Heart right ventricle (tissue), 16 donors: ENCODE data around the gene NTRK2. TPM values are rescaled to one million over a fixed set of nuclear protein-coding genes. Genes with fewer than 3 reads are reported as not detected.

Experiments
- ATAC-seq, 8 donors: fragments of 200-7000 bp; cut with Tn5 transposase; one replicate each; pipeline ENCODE4 v1.9.1; 2020; ENCODE audit warnings: mild to moderate bottlenecking in 8 of 8, moderate library complexity in 8 of 8, moderate number of reproducible peaks in 1 of 8
- DNase-seq, 2 donors: peaks; one replicate each; pipeline ENCODE4 v3.0.0-alpha.2; 2020
- H3K27ac ChIP-seq, 10 donors: fragments of 200-600 bp; sonication (generic) in 2 of 10; one replicate each; pipeline versions ENCODE4 v1.5.0 to v1.8.0; 2020 to 2022; ENCODE audit warnings: mild to moderate bottlenecking in 3 of 10
- H3K27me3 ChIP-seq, 7 donors: fragments of 200-600 bp; one replicate each; pipeline ENCODE4 v1.8.0; 2021 to 2022; ENCODE audit warnings: mild to moderate bottlenecking in 2 of 7
- H3K36me3 ChIP-seq, 9 donors: fragments of 200-600 bp; sonication (generic) in 1 of 9; one replicate each; pipeline versions ENCODE4 v1.5.0 to v1.8.0; 2020 to 2022; ENCODE audit warnings: mild to moderate bottlenecking in 2 of 9
- H3K4me1 ChIP-seq, 9 donors: fragments of 200-600 bp; sonication (generic) in 1 of 9; one replicate each; pipeline versions ENCODE4 v1.5.0 to v1.8.0; 2020 to 2022; ENCODE audit warnings: mild to moderate bottlenecking in 4 of 9
- H3K4me3 ChIP-seq, 10 donors: fragments of 200-600 bp; sonication (generic) in 2 of 10; one replicate each; pipeline versions ENCODE4 v1.5.0 to v1.8.0; 2020 to 2022; ENCODE audit warnings: mild to moderate bottlenecking in 7 of 10, moderate library complexity in 2 of 10
- H3K9me3 ChIP-seq, 11 donors: fragments of 200-600 bp in 10 of 11; sonication (generic) in 2 of 11; one replicate each; pipeline versions ENCODE4 v1.5.0 to v1.8.0; 2013 to 2022; ENCODE audit warnings: mild to moderate bottlenecking in 2 of 11, control low read depth in 1 of 11, moderate library complexity in 1 of 11
- WGBS, 2 donors: extraction: QIAGEN DNeasy Blood & Tissue Kit; methylation state at CpG; one replicate each; pipeline ENCODE4 v1.1.7; 2013; ENCODE audit warnings: inconsistent platforms in 1 of 2; 5-methylcytosine and 5-hydroxymethylcytosine counted together
- intact Hi-C, 10 donors: fragments of 100-400 bp; cut with DNase I; formaldehyde crosslinking; loops; one replicate each; pipeline versions ENCODE4 v1.11.1 to v1.14.2; 2022
- polyA plus RNA-seq, 2 donors: library from polyadenylated mRNA; stranded (reverse); fragments of 200-250 nt; gene quantifications; one replicate each; pipeline ENCODE4 v1.2.3, GENCODE V29; 2013
- total RNA-seq, 10 donors: library from RNA; stranded (reverse); fragmentation: NEBNext Ultra II Directional in 3 of 10; extraction: Animal tissue kit (Norgen Biotek cat#: 25700) in 3 of 10; gene quantifications; one replicate each; pipeline versions ENCODE4 v1.2.1 to v1.2.4, GENCODE V29; 2021 to 2023
- TF ChIP-seq, protein P1 (sequence below), 9 donors: fragments of 200-600 bp; sonication (generic) in 2 of 9; IDR thresholded peaks; one replicate each; pipeline versions ENCODE4 v1.5.0 to v1.8.0; 2021 to 2022; ENCODE audit warnings: antibody characterized with exemption in 9 of 9, mild to moderate bottlenecking in 5 of 9, moderate library complexity in 1 of 9
- donor health status: Arrhythmogenic right ventricular cardiomyopathy.
- donor health status: ischemic (EF 13 %, LVEDD 7.1; RV severe dilation, severe dysfunction).
- donor health status: healthy with polysubstance abuse.
- donor health status: DM: no; HTN: yes; CAD: no.
- donor health status: DM: no; HTN: no; CAD: no.
- donor health status: ischemic (EF 25% LVEDD 6.9; RV normal size, moderate dysfunction).
- donor health status: ischemic (EF 25% LVEDD 5.7; RV mildly dilated, moderate dysfunction).
- donor health status: healthy.
- donor health status: DM: yes; HTN: yes; CAD: no.
- donor health status: Ischemic cardiomyopathy.
- donor health status: ischemic (EF 35%, LVEDD 5.7; RV mildly dilated, moderate dysfunction).
- donor health status: nonischemic (EF 11% LVEDD 7.7; RV severe dilation, severe dysfunction).
- donor health status: DM: yes; HTN: yes; CAD: no.
- donor health status: PGD.
- donor health status: ischemic (EF 29% LVEDD 5.4; RV normal size, mild dysfunction).
- donor health status: nonischemic (EF 23%, LVEDD 6.1; RV moderate dilation, normal function).

Gene NTRK2
- total and polyA plus RNA-seq, 12 donors: 1.8 to 7.7 (median 3.0) TPM

DNA sequence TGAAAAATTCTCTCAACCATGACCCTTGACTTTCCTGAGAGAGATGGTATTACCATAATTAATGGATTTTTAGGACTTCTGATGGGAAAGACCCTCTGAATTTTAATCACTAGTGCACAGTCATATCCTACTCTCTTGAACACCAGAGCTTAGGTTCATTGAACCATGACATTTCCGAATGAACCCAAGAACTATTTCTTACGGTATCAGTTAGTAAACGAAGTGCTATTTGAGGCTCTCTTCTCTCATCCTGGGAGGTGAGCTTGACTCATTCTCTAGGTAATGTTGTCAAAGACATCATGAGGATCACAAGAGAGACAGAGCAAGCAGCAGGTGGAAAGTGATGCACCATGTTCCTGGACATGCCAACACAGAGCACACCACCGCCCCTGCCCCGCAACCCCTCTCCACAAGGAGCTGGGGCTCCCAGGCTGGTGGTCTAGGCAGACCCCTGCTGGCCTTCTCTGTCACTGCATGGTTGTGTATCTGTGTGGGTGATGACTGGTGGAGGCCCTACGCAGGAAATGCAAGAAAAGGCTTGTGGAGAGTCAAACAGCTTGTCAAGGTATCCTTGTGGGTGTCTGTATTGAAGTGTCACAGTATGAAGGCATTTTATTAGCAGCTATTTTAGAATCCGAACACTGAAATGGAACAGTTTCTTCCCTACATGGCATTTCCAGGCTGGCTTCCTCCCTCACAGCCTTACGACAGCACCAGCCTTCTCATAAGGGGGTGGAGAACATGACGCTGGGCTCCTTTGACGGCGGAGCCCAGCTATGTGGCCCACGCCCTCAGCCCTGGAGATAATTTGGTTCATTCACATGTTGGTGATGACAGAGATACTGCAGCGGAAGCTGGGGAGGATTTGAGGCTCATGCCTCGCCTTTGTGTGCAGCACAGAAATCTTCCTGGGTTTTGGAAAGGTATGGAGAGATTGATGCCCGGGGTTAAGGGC is 297.6 kb downstream of the NTRK2 start:
- Histone ChIP-seq H3K4me3 (no peak overlapping the region), H3K27ac (no peak overlapping the region), H3K27me3 (peaks cover 0 to 17% (median 6%) of the 10 kb centered on the region in 7 donors), H3K4me1 (no peaks in the 10 kb centered on the region), H3K9me3 (no peaks in the 10 kb centered on the region), H3K36me3 (no peaks in the 10 kb centered on the region)
- intact Hi-C loops: no loop called here
- WGBS, 2 donors: 78 to 79% methylated on average over 15 of the region's 15 CpGs
- no peak for DNase-seq
- no peak for ATAC-seq
- TF ChIP-seq, protein P1, sequence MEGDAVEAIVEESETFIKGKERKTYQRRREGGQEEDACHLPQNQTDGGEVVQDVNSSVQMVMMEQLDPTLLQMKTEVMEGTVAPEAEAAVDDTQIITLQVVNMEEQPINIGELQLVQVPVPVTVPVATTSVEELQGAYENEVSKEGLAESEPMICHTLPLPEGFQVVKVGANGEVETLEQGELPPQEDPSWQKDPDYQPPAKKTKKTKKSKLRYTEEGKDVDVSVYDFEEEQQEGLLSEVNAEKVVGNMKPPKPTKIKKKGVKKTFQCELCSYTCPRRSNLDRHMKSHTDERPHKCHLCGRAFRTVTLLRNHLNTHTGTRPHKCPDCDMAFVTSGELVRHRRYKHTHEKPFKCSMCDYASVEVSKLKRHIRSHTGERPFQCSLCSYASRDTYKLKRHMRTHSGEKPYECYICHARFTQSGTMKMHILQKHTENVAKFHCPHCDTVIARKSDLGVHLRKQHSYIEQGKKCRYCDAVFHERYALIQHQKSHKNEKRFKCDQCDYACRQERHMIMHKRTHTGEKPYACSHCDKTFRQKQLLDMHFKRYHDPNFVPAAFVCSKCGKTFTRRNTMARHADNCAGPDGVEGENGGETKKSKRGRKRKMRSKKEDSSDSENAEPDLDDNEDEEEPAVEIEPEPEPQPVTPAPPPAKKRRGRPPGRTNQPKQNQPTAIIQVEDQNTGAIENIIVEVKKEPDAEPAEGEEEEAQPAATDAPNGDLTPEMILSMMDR (IDR thresholded peaks at IDR 0.05): no peak

DNA sequence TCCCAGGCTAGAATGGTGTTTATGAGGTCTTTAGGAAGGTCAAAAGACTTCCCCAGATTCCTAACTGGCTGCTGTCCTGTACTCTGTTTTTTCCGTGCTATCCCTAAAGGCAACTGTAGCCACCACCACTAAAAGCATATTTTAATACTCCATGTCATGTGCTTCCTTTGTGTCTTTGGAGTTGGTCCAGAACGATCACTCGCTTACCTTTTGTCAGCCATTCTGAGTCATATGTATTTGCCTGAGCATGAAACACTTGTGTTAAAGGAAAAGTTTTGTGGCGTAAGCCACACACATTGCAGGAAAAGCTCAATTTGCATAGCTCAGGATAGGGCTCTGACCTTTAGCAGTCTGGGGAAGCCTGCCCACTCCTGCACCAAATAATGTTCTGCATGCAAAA is 299.6 kb downstream of the NTRK2 start:
- no peak overlapping the region for H3K4me3 ChIP-seq
- no peak for DNase-seq
- H3K27ac ChIP-seq: no peak overlapping the region
- intact Hi-C loops: no loop called here
- TF ChIP-seq, protein P1 (IDR thresholded peaks at IDR 0.05): no peak
- H3K4me1 ChIP-seq: no peaks in the 10 kb centered on the region
- H3K9me3 ChIP-seq: no peaks in the 10 kb centered on the region
- 61 to 75% methylated on average over 4 of the region's 4 CpGs for WGBS, 2 donors
- no peak for ATAC-seq
- H3K27me3 ChIP-seq: peaks cover 0 to 17% (median 6%) of the 10 kb centered on the region in 7 donors
- H3K36me3 ChIP-seq: no peaks in the 10 kb centered on the region

DNA sequence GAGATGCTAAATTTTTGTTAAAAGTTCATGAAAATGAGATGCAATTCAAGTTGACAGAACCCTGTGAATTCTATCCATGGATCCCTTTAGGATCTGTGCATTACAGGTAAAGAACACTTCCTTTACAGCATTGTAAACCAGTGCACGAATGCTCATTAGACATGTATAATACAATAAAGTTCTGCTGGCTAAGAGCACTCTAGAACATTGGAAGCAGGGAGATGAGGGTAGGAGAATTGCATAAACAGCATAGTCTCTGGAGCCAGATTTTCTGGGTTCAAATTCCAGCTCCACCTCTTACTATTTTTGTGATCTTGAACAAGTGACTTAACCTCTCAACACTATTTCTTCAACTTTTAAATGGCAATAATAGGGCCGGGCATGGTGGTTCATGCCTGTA is 300.2 kb downstream of the NTRK2 start:
- ATAC-seq (no peak), DNase-seq (no peak)
- H3K27ac ChIP-seq: no peak overlapping the region
- intact Hi-C loops: no loop called here
- TF ChIP-seq, protein P1 (IDR thresholded peaks at IDR 0.05): no peak
- no peaks in the 10 kb centered on the region for H3K4me1 ChIP-seq
- H3K36me3 ChIP-seq: no peaks in the 10 kb centered on the region
- 93 to 97% methylated on average over 2 of the region's 2 CpGs for WGBS, 2 donors
- H3K27me3 ChIP-seq: peaks cover 0 to 22% (median 6%) of the 10 kb centered on the region in 7 donors
- no peak overlapping the region for H3K4me3 ChIP-seq
- H3K9me3 ChIP-seq: no peaks in the 10 kb centered on the region

DNA sequence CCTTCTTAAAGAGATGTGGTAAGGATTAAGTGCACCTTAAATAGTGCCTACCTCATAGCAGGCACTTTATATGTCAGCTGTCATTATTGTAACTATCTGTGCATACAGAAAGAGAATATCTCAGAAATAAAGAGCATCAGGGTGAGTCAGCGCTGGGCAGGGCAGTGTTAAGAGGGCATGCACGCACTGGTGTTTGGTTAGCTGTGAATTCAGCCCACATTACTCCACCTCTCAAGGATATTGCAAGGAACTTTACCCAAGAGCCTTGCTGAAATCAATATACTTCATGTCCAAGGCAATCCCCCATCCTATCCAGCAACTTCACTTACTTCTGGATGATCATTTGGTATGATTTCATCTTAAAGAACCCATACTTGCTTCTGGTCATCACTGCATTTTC is 300.9 kb downstream of the NTRK2 start:
- H3K36me3 ChIP-seq: no peaks in the 10 kb centered on the region
- DNase-seq (no peak), ATAC-seq (no peak)
- intact Hi-C loops: no loop called here
- no peaks in the 10 kb centered on the region for H3K9me3 ChIP-seq
- peaks cover 0 to 29% (median 6%) of the 10 kb centered on the region in 7 donors for H3K27me3 ChIP-seq
- H3K4me3 ChIP-seq: no peak overlapping the region
- H3K27ac ChIP-seq: no peak overlapping the region
- 60 to 93% methylated on average over 2 of the region's 2 CpGs for WGBS, 2 donors
- TF ChIP-seq, protein P1 (IDR thresholded peaks at IDR 0.05): no peak
- no peaks in the 10 kb centered on the region for H3K4me1 ChIP-seq
